Right lobe of liver (tissue), 4 donors: ENCODE data around the gene SLC2A8.

Source experiments
- POLR2A ChIP-seq: fragments of 450-650 bp; IDR thresholded peaks from one replicate; pipeline ENCODE4 v1.6.1; 2017; ENCODE audit warnings: antibody characterized with exemption, mild to moderate bottlenecking
- TF ChIP-seq, protein P1 (sequence below), 4 donors: fragments of 200-600 bp in 3 of 4; fragments of 450-650 bp in 1 of 4; IDR thresholded peaks; one replicate each; pipeline versions ENCODE4 v1.5.1 to v1.8.0; 2016 to 2022; ENCODE audit warnings: antibody characterized with exemption in 4 of 4, mild to moderate bottlenecking in 2 of 4
- donor health status: DM: no; HTN: no; CAD: no.
- donor health status: DM: no; HTN: no; CAD: no.
- donor health status: DM: no; HTN: yes; CAD: no.

DNA sequence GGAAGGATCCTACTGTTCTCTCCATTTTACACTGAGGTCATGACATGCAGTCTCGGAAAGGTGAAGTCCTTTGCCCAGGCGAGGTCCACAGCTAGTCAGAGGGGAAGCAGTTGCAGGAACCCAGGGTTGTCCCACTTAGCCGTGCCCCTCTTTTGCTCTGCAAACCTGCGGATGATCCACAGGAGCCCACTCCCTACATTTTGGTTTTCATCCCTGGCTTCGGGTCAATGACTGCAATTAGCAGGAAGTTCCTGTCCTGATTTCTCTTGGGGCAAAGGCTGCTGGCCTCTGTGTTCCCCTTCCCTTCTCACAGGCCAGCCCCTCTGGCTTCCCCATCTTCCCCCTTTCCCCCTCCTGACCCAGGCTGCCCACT, 1.3 kb downstream of the SLC2A8 start:
- TF ChIP-seq, protein P1, sequence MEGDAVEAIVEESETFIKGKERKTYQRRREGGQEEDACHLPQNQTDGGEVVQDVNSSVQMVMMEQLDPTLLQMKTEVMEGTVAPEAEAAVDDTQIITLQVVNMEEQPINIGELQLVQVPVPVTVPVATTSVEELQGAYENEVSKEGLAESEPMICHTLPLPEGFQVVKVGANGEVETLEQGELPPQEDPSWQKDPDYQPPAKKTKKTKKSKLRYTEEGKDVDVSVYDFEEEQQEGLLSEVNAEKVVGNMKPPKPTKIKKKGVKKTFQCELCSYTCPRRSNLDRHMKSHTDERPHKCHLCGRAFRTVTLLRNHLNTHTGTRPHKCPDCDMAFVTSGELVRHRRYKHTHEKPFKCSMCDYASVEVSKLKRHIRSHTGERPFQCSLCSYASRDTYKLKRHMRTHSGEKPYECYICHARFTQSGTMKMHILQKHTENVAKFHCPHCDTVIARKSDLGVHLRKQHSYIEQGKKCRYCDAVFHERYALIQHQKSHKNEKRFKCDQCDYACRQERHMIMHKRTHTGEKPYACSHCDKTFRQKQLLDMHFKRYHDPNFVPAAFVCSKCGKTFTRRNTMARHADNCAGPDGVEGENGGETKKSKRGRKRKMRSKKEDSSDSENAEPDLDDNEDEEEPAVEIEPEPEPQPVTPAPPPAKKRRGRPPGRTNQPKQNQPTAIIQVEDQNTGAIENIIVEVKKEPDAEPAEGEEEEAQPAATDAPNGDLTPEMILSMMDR (IDR thresholded peaks at IDR 0.05) = peak in 1 of 4 donors; percentile 3
- no peak for TF ChIP-seq POLR2A
